OCI-LY1 (cell line): ENCODE results near the gene NEIL1.
"Not testable (repeated sequence)": the region's sequence is repeated elsewhere in the genome, so short reads cannot be mapped to it uniquely, and the experiment has no call there.

ENCODE experiments used
- H2AFZ ChIP-seq: fragments of 200-600 bp; sonication (generic), shearing (Covaris generic); 2 replicates; pipeline ENCODE4 v1.6.0; 2014; ENCODE audit warnings: antibody characterized with exemption, mild to moderate bottlenecking, low read length
- H3F3A ChIP-seq: fragments of 200-600 bp; sonication (generic), shearing (Covaris generic); 2 replicates; pipeline ENCODE4 v1.6.0; 2014; ENCODE audit warnings: mild to moderate bottlenecking, antibody characterized with exemption, low read length, moderate library complexity; ENCODE audit not compliant: insufficient read depth
- H3K27ac ChIP-seq: fragments of 200-600 bp; sonication (generic); 2 replicates; pipeline ENCODE4 v1.5.1; 2014; ENCODE audit warnings: low read length, mixed run types, mild to moderate bottlenecking, low read depth; ENCODE audit not compliant: poor library complexity, severe bottlenecking
- H3K27me3 ChIP-seq: fragments of 200-600 bp; sonication (generic); 2 replicates; pipeline ENCODE4 v1.6.0; 2014; ENCODE audit warnings: antibody characterized with exemption, mild to moderate bottlenecking, low read length, moderate library complexity; ENCODE audit not compliant: insufficient read depth
- H3K36me3 ChIP-seq: fragments of 200-600 bp; sonication (generic); 2 replicates; pipeline ENCODE4 v1.6.1; 2014; ENCODE audit warnings: mild to moderate bottlenecking, antibody characterized with exemption, low read length, moderate library complexity, mixed read lengths; ENCODE audit not compliant: insufficient read depth
- H3K4me1 ChIP-seq: fragments of 200-600 bp; sonication (generic); 2 replicates; pipeline ENCODE4 v1.5.1; 2014; ENCODE audit warnings: mild to moderate bottlenecking, low read length, moderate library complexity; ENCODE audit not compliant: insufficient read depth, severe bottlenecking
- H3K4me2 ChIP-seq: fragments of 200-600 bp; sonication (generic), shearing (Covaris generic); 2 replicates; pipeline ENCODE4 v1.6.1; 2014; ENCODE audit warnings: low read length
- H3K4me3 ChIP-seq: fragments of 200-600 bp; sonication (generic); 2 replicates; pipeline ENCODE4 v1.5.1; 2014; ENCODE audit warnings: low read length, low read depth, mild to moderate bottlenecking, mixed read lengths; ENCODE audit not compliant: poor library complexity, severe bottlenecking
- H3K79me2 ChIP-seq: fragments of 200-600 bp; shearing (Covaris generic); 2 replicates; pipeline ENCODE4 v1.6.1; 2016; ENCODE audit warnings: mixed run types, low read length, mixed read lengths; ENCODE audit not compliant: insufficient read depth
- H3K9ac ChIP-seq: fragments of 200-600 bp; sonication (generic), shearing (Covaris generic); 2 replicates; pipeline ENCODE4 v1.6.1; 2014; ENCODE audit warnings: mild to moderate bottlenecking, low read length, mixed read lengths
- H3K9me2 ChIP-seq: fragments of 200-600 bp; sonication (generic), shearing (Covaris generic); 2 replicates; pipeline ENCODE4 v1.6.1; 2014; ENCODE audit warnings: low read depth, mild to moderate bottlenecking, low read length, mixed read lengths
- H3K9me3 ChIP-seq: fragments of 200-600 bp; shearing (Covaris generic); 2 replicates; pipeline ENCODE4 v1.6.1; 2014; ENCODE audit warnings: low read length, mixed read lengths
- H4K20me1 ChIP-seq: fragments of 200-600 bp; sonication (generic), shearing (Covaris generic); 2 replicates; pipeline ENCODE4 v1.6.0; 2016; ENCODE audit warnings: mild to moderate bottlenecking, low read length; ENCODE audit not compliant: insufficient read depth
- EZH2 ChIP-seq: fragments of 200-600 bp; sonication (generic), shearing (Covaris generic); IDR thresholded peaks from 2 replicates; pipeline ENCODE4 v1.8.0; 2017; ENCODE audit warnings: borderline replicate concordance, mixed run types, mild to moderate bottlenecking, antibody characterized with exemption, low read length, moderate library complexity, mixed read lengths
- TF ChIP-seq, protein P1 (sequence below): fragments of 200-600 bp; sonication (generic), shearing (Covaris generic); IDR thresholded peaks from 2 replicates; pipeline ENCODE4 v1.5.1; 2017; ENCODE audit warnings: mild to moderate bottlenecking, antibody characterized with exemption, low read length, moderate library complexity, mixed read lengths

Gene NEIL1

DNA sequence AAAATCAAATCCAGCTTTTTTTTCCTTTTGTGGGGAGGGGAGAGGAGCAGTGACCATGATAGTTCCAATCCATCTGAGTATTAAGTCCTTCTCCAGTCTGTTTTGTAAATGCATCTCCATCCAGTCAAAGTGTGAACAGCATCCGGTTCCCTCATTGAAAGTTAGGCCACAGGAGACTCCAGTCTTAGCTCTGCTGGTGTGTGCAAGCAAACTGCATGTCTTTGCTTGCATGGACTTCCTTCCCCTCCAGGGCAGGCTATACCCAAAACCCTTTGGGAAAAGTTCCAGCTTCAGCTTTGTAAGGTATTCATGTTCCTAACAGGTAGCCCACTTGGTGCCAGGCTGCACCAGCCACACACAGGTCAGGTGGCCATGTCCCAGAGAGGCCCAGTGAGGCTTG, 24.6 kb downstream of the NEIL1 start:
- H3K4me3 ChIP-seq = no peak overlapping the region
- H3K4me2 ChIP-seq = no peak overlapping the region
- H3K27ac ChIP-seq = no peak overlapping the region
- no peaks in the 10 kb centered on the region for H3K27me3 ChIP-seq
- H4K20me1 ChIP-seq = no peaks in the 10 kb centered on the region
- no peaks in the 10 kb centered on the region for H3K9me2 ChIP-seq
- H3K36me3 ChIP-seq = peaks cover 59% of the 10 kb centered on the region
- no peaks in the 10 kb centered on the region for H3K79me2 ChIP-seq
- no peaks in the 10 kb centered on the region for H3F3A ChIP-seq
- no peaks in the 10 kb centered on the region for H3K9me3 ChIP-seq
- TF ChIP-seq, protein P1, sequence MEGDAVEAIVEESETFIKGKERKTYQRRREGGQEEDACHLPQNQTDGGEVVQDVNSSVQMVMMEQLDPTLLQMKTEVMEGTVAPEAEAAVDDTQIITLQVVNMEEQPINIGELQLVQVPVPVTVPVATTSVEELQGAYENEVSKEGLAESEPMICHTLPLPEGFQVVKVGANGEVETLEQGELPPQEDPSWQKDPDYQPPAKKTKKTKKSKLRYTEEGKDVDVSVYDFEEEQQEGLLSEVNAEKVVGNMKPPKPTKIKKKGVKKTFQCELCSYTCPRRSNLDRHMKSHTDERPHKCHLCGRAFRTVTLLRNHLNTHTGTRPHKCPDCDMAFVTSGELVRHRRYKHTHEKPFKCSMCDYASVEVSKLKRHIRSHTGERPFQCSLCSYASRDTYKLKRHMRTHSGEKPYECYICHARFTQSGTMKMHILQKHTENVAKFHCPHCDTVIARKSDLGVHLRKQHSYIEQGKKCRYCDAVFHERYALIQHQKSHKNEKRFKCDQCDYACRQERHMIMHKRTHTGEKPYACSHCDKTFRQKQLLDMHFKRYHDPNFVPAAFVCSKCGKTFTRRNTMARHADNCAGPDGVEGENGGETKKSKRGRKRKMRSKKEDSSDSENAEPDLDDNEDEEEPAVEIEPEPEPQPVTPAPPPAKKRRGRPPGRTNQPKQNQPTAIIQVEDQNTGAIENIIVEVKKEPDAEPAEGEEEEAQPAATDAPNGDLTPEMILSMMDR = no peak
- no peak for TF ChIP-seq EZH2
- H3K4me1 ChIP-seq = peaks cover 21% of the 10 kb centered on the region
- H2AFZ ChIP-seq = no peak overlapping the region
- H3K9ac ChIP-seq = no peak overlapping the region

DNA sequence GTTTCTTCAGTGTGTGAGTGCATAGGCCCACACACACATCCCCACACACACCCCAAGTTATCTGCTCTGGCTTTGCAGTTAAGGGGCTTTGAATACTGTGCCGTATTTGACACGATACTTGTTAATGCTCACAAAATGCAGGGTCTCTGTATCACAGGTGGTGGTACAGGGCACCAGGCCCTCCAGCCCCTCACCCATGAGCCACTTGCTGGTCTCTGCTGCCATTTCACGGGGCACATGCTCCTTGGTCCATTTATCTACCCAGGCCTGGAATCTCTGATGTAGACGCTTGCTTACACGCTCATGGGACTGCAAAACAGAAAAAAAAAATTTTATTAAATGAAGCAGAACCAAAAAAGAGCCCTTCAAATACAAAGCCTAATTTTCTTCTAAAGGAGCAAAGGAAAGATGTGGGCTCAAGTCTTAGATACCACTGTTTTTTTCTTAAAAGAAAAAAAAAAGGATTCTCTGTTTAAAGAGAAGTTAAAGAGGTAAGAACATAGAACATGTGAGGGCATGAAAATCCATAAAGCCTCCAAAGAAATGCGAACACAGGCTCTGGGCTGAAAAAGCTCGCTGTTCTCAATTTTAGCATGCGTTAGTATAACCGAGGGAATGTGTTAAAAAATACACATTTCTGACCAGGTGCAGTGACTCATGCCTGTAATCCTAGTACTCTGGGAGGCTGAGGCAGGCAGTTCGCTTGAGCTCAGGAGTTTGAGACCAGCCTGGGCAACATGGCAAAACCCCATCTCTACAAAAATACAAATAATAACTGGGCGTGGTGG, 25.3 kb downstream of the NEIL1 start:
- Histone ChIP-seq H2AFZ (no peak overlapping the region), H3F3A (no peaks in the 10 kb centered on the region), H3K27ac (no peak overlapping the region), H3K36me3 (peaks cover 64% of the 10 kb centered on the region), H3K4me3 (no peak overlapping the region), H3K79me2 (no peaks in the 10 kb centered on the region), H3K9me2 (no peaks in the 10 kb centered on the region), H3K27me3 (no peaks in the 10 kb centered on the region), H3K9me3 (no peaks in the 10 kb centered on the region), H3K4me2 (no peak overlapping the region), H4K20me1 (no peaks in the 10 kb centered on the region), H3K4me1 (peaks cover 21% of the 10 kb centered on the region), H3K9ac (no peak overlapping the region)
- TF ChIP-seq EZH2 = no peak
- TF ChIP-seq, protein P1 = no peak

DNA sequence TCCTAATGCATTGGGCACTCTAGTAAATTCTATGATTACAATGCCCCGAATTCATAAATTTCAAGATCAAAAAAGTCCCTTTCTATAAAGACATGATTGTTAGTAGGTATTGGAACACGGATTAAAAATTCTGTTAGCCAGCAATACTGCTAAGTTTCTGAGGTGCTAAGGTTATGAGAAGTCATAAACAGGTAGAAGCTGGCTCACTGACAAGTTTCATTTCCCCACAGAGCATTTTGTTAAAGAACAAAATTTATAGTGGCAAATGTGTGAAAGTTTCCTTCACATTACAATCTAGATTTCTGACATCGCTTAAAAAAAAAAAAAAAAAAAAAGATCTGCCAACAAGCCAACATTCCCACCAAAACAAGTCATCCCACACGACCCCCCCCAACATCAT, 33.9 kb downstream of the NEIL1 start:
- Histone ChIP-seq H3K79me2 (no peaks in the 10 kb centered on the region), H3K9me2 (no peaks in the 10 kb centered on the region), H3K9ac (no peak overlapping the region), H3K36me3 (peaks cover 90% of the 10 kb centered on the region), H3K27me3 (no peaks in the 10 kb centered on the region), H3K27ac (no peak overlapping the region), H3K4me3 (no peak overlapping the region), H2AFZ (no peak overlapping the region), H3F3A (no peaks in the 10 kb centered on the region), H4K20me1 (no peaks in the 10 kb centered on the region), H3K4me1 (no peaks in the 10 kb centered on the region), H3K4me2 (no peak overlapping the region), H3K9me3 (no peaks in the 10 kb centered on the region)
- no peak for TF ChIP-seq EZH2
- TF ChIP-seq, protein P1 = no peak

DNA sequence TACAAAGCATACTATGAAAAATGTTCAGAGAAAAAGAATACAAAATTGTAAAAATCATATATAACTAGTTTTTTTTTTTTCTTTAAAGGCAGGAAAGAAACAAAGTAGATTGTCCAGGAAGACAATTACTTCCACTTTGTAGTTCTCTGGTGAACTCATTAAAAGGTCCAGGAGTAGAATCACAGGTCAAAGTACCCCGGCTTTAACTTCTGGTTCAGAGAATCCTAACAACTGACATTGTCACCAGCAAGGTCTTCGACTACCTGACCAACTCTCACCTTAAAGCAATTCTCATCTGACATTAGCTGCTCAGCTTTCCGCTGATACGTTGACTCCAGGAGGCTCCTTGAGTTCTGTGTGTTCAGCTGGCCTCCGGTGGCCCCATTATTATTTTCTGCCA, 37.1 kb downstream of the NEIL1 start:
- not testable (repeated sequence) for H4K20me1 ChIP-seq

More for the DNA sequence above, 37.1 kb downstream of the NEIL1 start:
- not testable (repeated sequence) for H3K79me2 ChIP-seq, H3K27ac ChIP-seq, H3K4me1 ChIP-seq, H3K9me2 ChIP-seq, H3K9me3 ChIP-seq, H2AFZ ChIP-seq, H3K4me3 ChIP-seq, H3K4me2 ChIP-seq, H3K9ac ChIP-seq, H3K27me3 ChIP-seq, H3F3A ChIP-seq
- H3K36me3 ChIP-seq = peaks cover 96% of the 10 kb centered on the region
